ENCODE results near the gene NUBP1.

Gene NUBP1

DNA sequence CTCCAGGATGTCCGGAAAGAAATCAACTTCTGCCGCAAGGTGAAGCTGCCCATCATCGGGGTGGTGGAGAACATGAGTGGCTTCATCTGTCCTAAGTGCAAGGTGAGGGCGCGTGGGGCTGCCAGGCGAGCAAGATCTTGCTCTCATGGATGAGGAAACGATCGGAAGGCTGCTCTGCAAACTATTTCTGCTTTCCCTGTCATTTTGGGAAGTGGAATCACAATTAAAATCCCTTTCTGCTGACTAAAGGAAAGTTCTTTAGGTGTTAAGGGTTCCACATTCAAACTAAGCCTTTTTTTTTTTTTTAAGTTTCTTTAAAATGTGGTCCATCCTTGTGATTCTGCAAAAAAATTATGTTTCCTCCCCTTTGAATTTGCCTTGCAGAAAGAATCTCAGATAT is 17.7 kb downstream of the NUBP1 start:
- Histone ChIP-seq H3K4me1 (ENCODE audit: insufficient read depth, low read length, severe bottlenecking) (no peaks in the 10 kb centered on the region), H3F3A (ENCODE audit: insufficient read depth, low read length) (no peaks in the 10 kb centered on the region), H3K9me2 (ENCODE audit: low read depth, low read length) (no peaks in the 10 kb centered on the region), H3K27me3 (ENCODE audit: insufficient read depth, low read length) (no peaks in the 10 kb centered on the region), H3K9ac (ENCODE audit: low read length) (no peak overlapping the region), H4K20me1 (ENCODE audit: insufficient read depth, low read length) (no peaks in the 10 kb centered on the region), H3K27ac (ENCODE audit: low read depth, low read length, poor library complexity, severe bottlenecking) (no peak overlapping the region), H3K79me2 (ENCODE audit: insufficient read depth, low read length) (no peaks in the 10 kb centered on the region), H3K9me3 (ENCODE audit: low read length) (no peaks in the 10 kb centered on the region), H3K4me3 (ENCODE audit: low read depth, low read length, poor library complexity, severe bottlenecking) (no peak overlapping the region), H3K36me3 (ENCODE audit: insufficient read depth, low read length) (peaks cover 74% of the 10 kb centered on the region), H3K4me2 (ENCODE audit: low read length) (no peak overlapping the region), H2AFZ (ENCODE audit: low read length) (no peak overlapping the region)
- no peak for TF ChIP-seq EZH2 (IDR thresholded peaks at IDR 0.05; ENCODE audit: borderline replicate concordance, low read length)
- TF ChIP-seq, protein P1, sequence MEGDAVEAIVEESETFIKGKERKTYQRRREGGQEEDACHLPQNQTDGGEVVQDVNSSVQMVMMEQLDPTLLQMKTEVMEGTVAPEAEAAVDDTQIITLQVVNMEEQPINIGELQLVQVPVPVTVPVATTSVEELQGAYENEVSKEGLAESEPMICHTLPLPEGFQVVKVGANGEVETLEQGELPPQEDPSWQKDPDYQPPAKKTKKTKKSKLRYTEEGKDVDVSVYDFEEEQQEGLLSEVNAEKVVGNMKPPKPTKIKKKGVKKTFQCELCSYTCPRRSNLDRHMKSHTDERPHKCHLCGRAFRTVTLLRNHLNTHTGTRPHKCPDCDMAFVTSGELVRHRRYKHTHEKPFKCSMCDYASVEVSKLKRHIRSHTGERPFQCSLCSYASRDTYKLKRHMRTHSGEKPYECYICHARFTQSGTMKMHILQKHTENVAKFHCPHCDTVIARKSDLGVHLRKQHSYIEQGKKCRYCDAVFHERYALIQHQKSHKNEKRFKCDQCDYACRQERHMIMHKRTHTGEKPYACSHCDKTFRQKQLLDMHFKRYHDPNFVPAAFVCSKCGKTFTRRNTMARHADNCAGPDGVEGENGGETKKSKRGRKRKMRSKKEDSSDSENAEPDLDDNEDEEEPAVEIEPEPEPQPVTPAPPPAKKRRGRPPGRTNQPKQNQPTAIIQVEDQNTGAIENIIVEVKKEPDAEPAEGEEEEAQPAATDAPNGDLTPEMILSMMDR (IDR thresholded peaks at IDR 0.05; ENCODE audit: low read length), result no peak

DNA sequence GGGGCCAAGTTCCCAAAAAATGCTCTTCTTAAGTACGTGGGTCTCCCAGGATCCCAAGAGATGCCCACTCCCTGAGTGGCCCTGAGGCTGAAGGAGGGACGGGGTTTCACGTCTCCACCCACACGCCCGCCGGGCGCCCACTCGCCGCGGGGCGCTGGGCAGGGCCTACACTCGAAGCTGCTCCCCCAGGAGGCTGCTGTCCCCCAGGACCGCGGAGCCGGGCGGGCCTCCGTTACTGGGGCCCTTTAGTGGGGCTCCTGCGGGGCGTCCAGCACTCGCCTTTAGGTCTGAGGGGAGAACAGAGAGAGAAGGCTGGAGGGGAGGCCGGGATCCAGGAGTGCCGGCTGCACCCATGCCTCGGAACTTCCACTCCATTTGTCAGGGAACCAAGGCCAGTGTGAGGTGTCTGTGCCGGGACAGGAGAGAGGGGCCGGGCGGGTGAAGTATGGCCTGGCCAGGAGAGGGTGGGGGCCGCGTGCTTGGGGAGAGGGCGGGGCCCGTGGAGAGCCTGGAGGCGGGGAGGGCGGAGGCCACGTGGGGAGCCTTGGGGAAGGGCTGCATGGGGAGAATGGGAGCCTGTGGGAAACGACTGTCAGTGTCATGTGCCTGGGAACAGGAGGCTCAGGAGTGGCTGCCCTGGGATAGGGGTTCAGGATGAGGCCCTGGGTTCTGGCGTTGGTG is 18.8 kb downstream of the NUBP1 start:
- H3K4me2 ChIP-seq (ENCODE audit: low read length), result no peak overlapping the region
- no peak overlapping the region for H3K4me3 ChIP-seq (ENCODE audit: low read depth, low read length, poor library complexity, severe bottlenecking)
- no peak overlapping the region for H3K9ac ChIP-seq (ENCODE audit: low read length)
- H3F3A ChIP-seq (ENCODE audit: insufficient read depth, low read length), result no peaks in the 10 kb centered on the region
- no peaks in the 10 kb centered on the region for H3K9me2 ChIP-seq (ENCODE audit: low read depth, low read length)
- no peak overlapping the region for H3K27ac ChIP-seq (ENCODE audit: low read depth, low read length, poor library complexity, severe bottlenecking)
- TF ChIP-seq EZH2 (IDR thresholded peaks at IDR 0.05; ENCODE audit: borderline replicate concordance, low read length), result no peak
- TF ChIP-seq, protein P1 (IDR thresholded peaks at IDR 0.05; ENCODE audit: low read length), result no peak
- H3K4me1 ChIP-seq (ENCODE audit: insufficient read depth, low read length, severe bottlenecking), result no peaks in the 10 kb centered on the region
- peaks cover 71% of the 10 kb centered on the region for H3K36me3 ChIP-seq (ENCODE audit: insufficient read depth, low read length)
- no peaks in the 10 kb centered on the region for H3K9me3 ChIP-seq (ENCODE audit: low read length)
- H2AFZ ChIP-seq (ENCODE audit: low read length), result no peak overlapping the region
- no peaks in the 10 kb centered on the region for H3K79me2 ChIP-seq (ENCODE audit: insufficient read depth, low read length)
- no peaks in the 10 kb centered on the region for H4K20me1 ChIP-seq (ENCODE audit: insufficient read depth, low read length)
- H3K27me3 ChIP-seq (ENCODE audit: insufficient read depth, low read length), result no peaks in the 10 kb centered on the region

DNA sequence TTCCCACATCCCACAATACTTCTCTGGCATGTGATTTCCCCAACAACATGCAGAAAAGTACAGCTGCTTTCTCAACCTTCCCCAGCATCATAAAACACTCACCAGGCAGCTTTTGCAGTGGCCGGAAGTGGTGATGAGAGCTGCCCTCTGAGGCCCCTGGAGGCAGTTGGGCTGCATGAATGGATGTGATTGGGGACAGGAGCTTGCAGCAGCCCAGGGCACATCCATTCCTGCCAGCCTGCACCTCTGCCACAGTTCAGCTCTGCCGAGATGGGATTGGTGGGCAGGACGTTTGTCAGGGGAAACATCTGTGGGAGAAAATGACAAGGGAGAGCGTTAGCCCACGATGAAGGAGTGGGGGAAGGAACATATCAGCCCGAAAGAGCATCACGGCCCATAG is 19.8 kb downstream of the NUBP1 start:
- H3K9me2 ChIP-seq (ENCODE audit: low read depth, low read length), result no peaks in the 10 kb centered on the region
- H3K4me3 ChIP-seq (ENCODE audit: low read depth, low read length, poor library complexity, severe bottlenecking), result no peak overlapping the region
- H3K9me3 ChIP-seq (ENCODE audit: low read length), result no peaks in the 10 kb centered on the region
- no peak overlapping the region for H2AFZ ChIP-seq (ENCODE audit: low read length)
- no peak overlapping the region for H3K9ac ChIP-seq (ENCODE audit: low read length)
- no peaks in the 10 kb centered on the region for H3F3A ChIP-seq (ENCODE audit: insufficient read depth, low read length)
- TF ChIP-seq, protein P1 (IDR thresholded peaks at IDR 0.05; ENCODE audit: low read length), result no peak
- TF ChIP-seq EZH2 (IDR thresholded peaks at IDR 0.05; ENCODE audit: borderline replicate concordance, low read length), result no peak
- H3K79me2 ChIP-seq (ENCODE audit: insufficient read depth, low read length), result no peaks in the 10 kb centered on the region
- no peaks in the 10 kb centered on the region for H3K4me1 ChIP-seq (ENCODE audit: insufficient read depth, low read length, severe bottlenecking)
- H3K27ac ChIP-seq (ENCODE audit: low read depth, low read length, poor library complexity, severe bottlenecking), result no peak overlapping the region
- no peaks in the 10 kb centered on the region for H3K27me3 ChIP-seq (ENCODE audit: insufficient read depth, low read length)
- no peaks in the 10 kb centered on the region for H4K20me1 ChIP-seq (ENCODE audit: insufficient read depth, low read length)
- H3K36me3 ChIP-seq (ENCODE audit: insufficient read depth, low read length), result peaks cover 65% of the 10 kb centered on the region
- no peak overlapping the region for H3K4me2 ChIP-seq (ENCODE audit: low read length)

Data from OCI-LY1 (cell line).